D721Med (cell line): Measurements from ENCODE around the gene ADNP.

Experiments
- DNase-seq: peaks from one replicate; pipeline ENCODE4 v3.0.0; 2011; ENCODE audit warnings: low spot score; ENCODE audit not compliant: insufficient read length
- FAIRE-seq: peaks from 2 replicates; lab custom pipeline; 2011; peaks lifted over from hg19 to GRCh38; lab: Jason Lieb, UNC
- CTCF ChIP-seq: IDR thresholded peaks from 2 replicates; pipeline ENCODE4 v1.5.1; 2012; ENCODE audit warnings: mild to moderate bottlenecking, control low read depth; ENCODE audit not compliant: insufficient read depth; ENCODE audit errors: missing control alignments

Gene ADNP

DNA sequence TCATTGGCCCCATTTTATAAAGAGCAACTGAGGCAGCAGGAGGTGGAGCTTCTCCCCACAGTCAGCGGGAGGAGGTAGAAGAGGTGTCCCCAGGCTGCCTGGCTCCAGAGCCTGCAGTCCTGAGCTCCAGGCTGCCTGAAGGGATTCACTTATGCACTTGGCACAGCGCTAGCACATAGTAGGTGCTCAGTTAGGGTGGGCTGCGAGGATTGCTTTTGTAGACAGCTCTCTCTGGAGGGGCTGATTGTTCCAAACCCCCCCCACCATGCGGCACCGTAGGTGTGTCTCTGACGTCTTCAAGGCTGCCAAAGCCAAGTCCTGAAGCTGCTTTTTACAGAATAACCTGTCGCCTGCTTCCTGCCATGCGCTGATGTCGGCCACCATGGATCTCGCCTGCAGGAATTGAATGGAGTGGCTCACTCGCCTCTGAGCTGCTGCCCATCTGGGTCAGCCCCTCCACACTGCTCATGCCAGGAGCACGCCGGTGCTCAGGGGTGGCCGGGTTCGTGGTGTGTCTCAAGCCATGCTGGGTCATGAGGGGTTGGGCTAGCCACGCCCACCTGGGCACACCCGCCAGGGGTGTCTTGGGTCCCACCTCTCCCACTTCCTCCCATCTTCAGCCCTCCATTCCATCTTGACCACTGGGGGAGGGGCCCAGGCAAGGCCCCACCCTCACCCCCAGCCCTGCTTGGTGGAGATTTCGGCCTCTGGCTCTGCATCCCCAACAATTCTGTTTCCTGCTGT is 76.6 kb downstream of the ADNP start:
- TF ChIP-seq CTCF, result no peak
- no peak for FAIRE-seq
- no peak for DNase-seq

- TF ChIP-seq CTCF, result no peak
- DNase-seq, result no peak
- no peak for FAIRE-seq
Observed at GRCh38 chr20:50852085-50852484, 79.2 kb downstream of the ADNP start.

- no peak for DNase-seq
- no peak for TF ChIP-seq CTCF
- FAIRE-seq, result no peak
Observed at GRCh38 chr20:50850721-50851286, 80.4 kb downstream of the ADNP start.

DNA sequence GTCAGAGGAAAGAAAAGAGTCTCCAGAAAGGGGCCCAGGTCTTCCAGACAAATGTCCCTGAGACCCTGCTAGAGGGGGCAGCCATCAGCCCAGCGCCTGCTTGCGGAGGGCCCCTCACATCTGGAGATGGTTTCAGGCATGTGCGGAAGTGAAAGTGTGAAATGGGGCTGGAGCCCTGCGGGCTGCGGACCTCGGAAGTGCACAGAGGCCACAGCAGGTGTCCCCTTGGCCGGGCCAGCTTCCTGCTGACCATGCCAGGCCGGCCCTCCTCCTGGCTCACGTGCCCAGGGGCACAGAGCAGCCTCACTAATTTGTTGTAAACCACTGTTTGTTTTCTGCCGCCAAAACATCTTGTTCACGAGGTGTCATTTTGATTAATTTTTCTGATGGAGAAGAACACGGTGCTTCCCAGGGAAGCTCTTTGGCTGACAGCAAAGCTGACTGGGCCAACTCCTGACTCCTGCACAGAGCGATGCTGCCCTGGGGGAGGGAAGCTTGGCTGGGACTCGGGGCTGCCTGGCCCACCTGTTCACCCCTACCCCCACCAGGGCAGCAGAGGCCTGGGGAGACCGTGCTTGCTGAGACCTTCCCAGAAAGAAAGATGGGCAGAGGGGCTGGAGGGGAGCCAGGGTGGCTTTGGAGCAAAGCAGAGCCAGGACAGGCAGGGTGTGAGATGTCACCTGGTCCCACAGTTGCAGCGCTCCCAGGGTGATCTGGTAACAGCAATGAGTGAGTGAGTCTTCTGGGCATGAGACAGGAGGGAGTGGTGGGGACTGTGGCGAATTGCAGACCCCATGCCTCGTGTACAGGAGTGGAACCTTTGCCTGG is 82.2 kb downstream of the ADNP start:
- TF ChIP-seq CTCF, result no peak
- DNase-seq (no peak), FAIRE-seq (no peak)

DNA sequence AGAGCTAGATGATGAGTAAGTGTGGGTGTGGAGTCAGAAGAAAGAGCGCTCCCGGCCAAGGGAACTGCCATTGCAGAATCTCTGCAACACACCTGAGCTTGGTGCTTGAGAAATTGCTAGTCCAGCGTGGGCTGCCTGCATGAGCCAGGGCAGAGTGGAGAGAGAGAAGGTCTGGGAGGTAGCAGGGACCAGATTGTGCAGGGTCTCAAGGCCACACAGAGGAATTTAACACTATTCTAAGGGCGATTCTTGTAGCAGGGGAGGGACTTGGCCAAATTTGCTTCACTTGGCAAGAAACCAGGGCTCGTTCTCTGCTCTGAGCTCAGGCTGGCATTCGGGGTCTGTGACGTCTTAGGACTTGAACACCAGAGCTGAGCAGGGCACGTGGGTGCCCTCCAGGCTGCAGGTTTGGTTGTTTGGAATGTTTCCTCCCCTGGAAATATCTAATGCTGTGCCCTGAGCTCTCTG is 82.9 kb downstream of the ADNP start:
- FAIRE-seq (no peak), DNase-seq (no peak)
- no peak for TF ChIP-seq CTCF

DNA sequence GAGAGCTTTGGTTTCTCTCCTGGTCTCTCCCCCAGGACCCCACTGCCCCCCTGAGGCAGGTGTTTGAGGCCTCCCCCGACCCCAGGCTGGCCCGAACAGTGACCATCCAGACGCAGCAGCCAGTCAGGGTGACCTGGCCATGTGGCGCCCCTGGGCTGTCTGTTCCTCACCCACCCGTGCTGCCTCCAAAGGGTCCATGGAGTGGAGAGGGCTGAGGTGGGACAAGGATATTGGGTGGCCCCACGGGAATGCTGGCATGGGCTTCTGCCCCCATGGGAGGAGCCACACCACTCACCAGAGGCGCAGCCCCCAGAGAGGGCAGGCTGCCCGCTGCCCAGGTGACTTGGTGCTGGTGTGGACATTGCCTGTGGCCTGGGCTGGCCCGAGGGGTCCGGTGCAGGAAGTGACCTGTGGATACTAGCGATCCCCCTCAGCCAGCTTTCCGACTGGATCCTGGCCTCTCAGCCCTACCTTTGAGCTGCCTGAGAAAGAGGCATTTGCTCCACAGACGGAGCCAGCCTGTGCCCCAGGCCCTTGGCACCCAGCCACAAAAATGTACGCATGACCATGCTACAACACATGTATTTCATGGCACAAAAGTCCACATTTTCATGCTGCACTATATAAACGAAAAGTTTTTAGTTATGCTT is 85.5 kb downstream of the ADNP start:
- no peak for TF ChIP-seq CTCF
- DNase-seq (no peak), FAIRE-seq (no peak)
